Tongue (tissue), 2 donors: ENCODE results near the gene B3GALNT2. TPM values are rescaled to one million over a fixed set of nuclear protein-coding genes. Genes with fewer than 3 reads are reported as not detected.
"Not testable (repeated sequence)": the region's sequence is repeated elsewhere in the genome, so short reads cannot be mapped to it uniquely, and the experiment has no call there.

Source experiments
- DNase-seq: peaks from one replicate; pipeline ENCODE4 v3.0.0-alpha.2; 2015
- total RNA-seq: library from RNA; depleted of rRNA; stranded (reverse); fragments of >200 nt; gene quantifications from one replicate; pipeline ENCODE4 v1.2.3, GENCODE V29; 2014

B3GALNT2 gene
- total RNA-seq: 96.2 TPM

- DNase-seq: no peak
Measured at GRCh38 chr1:235504122-235504493, at the start of gene B3GALNT2. Gene B3GALNT2, minus strand, starts transcription at chr1:235504452. Its CDS starts 200 bp downstream, at chr1:235504252.

GRCh38 chr1:235553112-235553551 is 48.9 kb upstream of the B3GALNT2 start:
- peak; percentile 16 for DNase-seq

- no peak for DNase-seq
Measured at GRCh38 chr1:235552146-235552716, 48.0 kb upstream of the B3GALNT2 start.

GRCh38 chr1:235549351-235550139 is 45.3 kb upstream of the B3GALNT2 start:
- DNase-seq: no peak

- DNase-seq: not testable (repeated sequence)
Measured at GRCh38 chr1:235546369-235547155, 42.3 kb upstream of the B3GALNT2 start.

GRCh38 chr1:235545292-235545930 is 41.2 kb upstream of the B3GALNT2 start:
- DNase-seq: no peak

- not testable (repeated sequence) for DNase-seq
Measured at GRCh38 chr1:235542845-235543244, 38.6 kb upstream of the B3GALNT2 start.

GRCh38 chr1:235533476-235534168 is 29.4 kb upstream of the B3GALNT2 start:
- DNase-seq: no peak

GRCh38 chr1:235532360-235532759 is 28.1 kb upstream of the B3GALNT2 start:
- no peak for DNase-seq

- no peak for DNase-seq
Measured at GRCh38 chr1:235527196-235527814, 23.1 kb upstream of the B3GALNT2 start.

- DNase-seq: no peak
Measured at GRCh38 chr1:235525314-235525713, 21.1 kb upstream of the B3GALNT2 start.

- no peak for DNase-seq
Measured at GRCh38 chr1:235516862-235517446, 12.7 kb upstream of the B3GALNT2 start.

GRCh38 chr1:235515844-235516512 is 11.7 kb upstream of the B3GALNT2 start:
- DNase-seq: no peak

GRCh38 chr1:235513495-235514366 is 9.5 kb upstream of the B3GALNT2 start:
- peak; percentile 90 for DNase-seq

GRCh38 chr1:235511470-235512240 is 7.4 kb upstream of the B3GALNT2 start:
- no peak for DNase-seq

GRCh38 chr1:235510823-235511222 is 6.6 kb upstream of the B3GALNT2 start:
- DNase-seq: no peak

- no peak for DNase-seq
Measured at GRCh38 chr1:235507623-235508022, 3.4 kb upstream of the B3GALNT2 start.

GRCh38 chr1:235504494-235505222 is 406 bp upstream of the B3GALNT2 start:
- DNase-seq: peak; percentile 100
